Measurements from ENCODE around the gene DUSP5.

- no peak for TF ChIP-seq EP300 (IDR thresholded peaks at IDR 0.05)
- TF ChIP-seq CTCF (IDR thresholded peaks at IDR 0.05), result no peak
Measured at GRCh38 chr10:110488940-110489339, 8.8 kb upstream of the DUSP5 start.
